K562 (cell line): ENCODE measurements around the gene EVI5. TPM values are rescaled to one million over a fixed set of nuclear protein-coding genes. Genes with fewer than 3 reads are reported as not detected.

ENCODE experiments used
- ATF4 ChIP-seq: fragments of 450-650 bp; formaldehyde crosslinking; IDR thresholded peaks from 2 replicates; pipeline ENCODE4 v1.4.0; 2022; ENCODE audit warnings: mild to moderate bottlenecking, moderate library complexity
- BRF1 ChIP-seq: IDR thresholded peaks from 3 replicates; pipeline ENCODE4 v1.6.1; 2011; ENCODE audit warnings: borderline replicate concordance, mild to moderate bottlenecking; ENCODE audit not compliant: insufficient read length; ENCODE audit errors: extremely low read depth
- E2F1 ChIP-seq: sonication (generic); formaldehyde crosslinking; IDR thresholded peaks from 2 replicates; pipeline ENCODE4 v1.8.1; 2023; ENCODE audit warnings: mild to moderate bottlenecking, missing genetic modification reagents, moderate library complexity
- E2F3 ChIP-seq: fragments of 250-450 bp; sonication (Bioruptor Pico); IDR thresholded peaks from 2 replicates; pipeline ENCODE4 v1.4.0; 2020; ENCODE audit warnings: mild to moderate bottlenecking
- GATAD2B ChIP-seq: fragments of 450-650 bp; IDR thresholded peaks from 2 replicates; pipeline ENCODE4 v1.6.1; 2017; ENCODE audit warnings: mild to moderate bottlenecking, borderline replicate concordance
- HMG20A ChIP-seq: fragments of 450-650 bp; formaldehyde crosslinking; conservative IDR thresholded peaks from 2 replicates; pipeline ENCODE4 v1.4.0; 2020; ENCODE audit warnings: mild to moderate bottlenecking, mixed read lengths
- MTA3 ChIP-seq: fragments of 450-650 bp; formaldehyde crosslinking; IDR thresholded peaks from 2 replicates; pipeline ENCODE4 v1.6.1; 2017; ENCODE audit warnings: mild to moderate bottlenecking, borderline replicate concordance
- PBX2 ChIP-seq, 2 experiments: IDR thresholded peaks in 1 of 2; conservative IDR thresholded peaks in 1 of 2; 2 replicates each; pipeline ENCODE4 v1.6.1; 2016; ENCODE audit warnings: low read depth in 2 of 2, mild to moderate bottlenecking in 1 of 2, missing compliant biosample characterization in 1 of 2, missing genetic modification characterization in 1 of 2, moderate library complexity in 1 of 2
- PTRF ChIP-seq: fragments of 450-650 bp; IDR thresholded peaks from 2 replicates; pipeline ENCODE4 v1.6.1; 2016; ENCODE audit warnings: mild to moderate bottlenecking, missing genetic modification characterization, missing compliant biosample characterization
- STAT6 ChIP-seq: sonication (generic); formaldehyde crosslinking; IDR thresholded peaks from 2 replicates; pipeline ENCODE4 v1.8.1; 2023; ENCODE audit warnings: mild to moderate bottlenecking, missing genetic modification reagents
- TFE3 ChIP-seq: fragments of 450-650 bp; formaldehyde crosslinking; IDR thresholded peaks from 2 replicates; pipeline ENCODE4 v1.4.0; 2020; ENCODE audit warnings: mild to moderate bottlenecking, mixed read lengths
- ZBTB1 ChIP-seq: sonication (generic); formaldehyde crosslinking; IDR thresholded peaks from 2 replicates; pipeline ENCODE4 v1.8.1; 2023; ENCODE audit warnings: missing genetic modification reagents, low read depth, mild to moderate bottlenecking, borderline replicate concordance
- ZKSCAN3 ChIP-seq: fragments of 250-450 bp; sonication (Bioruptor Pico); IDR thresholded peaks from 2 replicates; pipeline ENCODE4 v1.4.0; 2020
- ZNF431 ChIP-seq: sonication (generic); formaldehyde crosslinking; IDR thresholded peaks from 2 replicates; pipeline ENCODE4 v1.8.0; 2022; ENCODE audit warnings: mild to moderate bottlenecking, missing genetic modification reagents
- ZNF445 ChIP-seq: fragments of 250-450 bp; sonication (Bioruptor Pico); IDR thresholded peaks from 2 replicates; pipeline ENCODE4 v1.4.0; 2020; ENCODE audit warnings: low read depth, mild to moderate bottlenecking, moderate library complexity
- ZNF57 ChIP-seq: fragments of 450-650 bp; formaldehyde crosslinking; IDR thresholded peaks from 2 replicates; pipeline ENCODE4 v1.4.0; 2020; ENCODE audit warnings: mild to moderate bottlenecking, moderate library complexity
- ZNF76 ChIP-seq: fragments of 250-450 bp; sonication (Bioruptor Pico); IDR thresholded peaks from 2 replicates; pipeline ENCODE4 v1.4.0; 2020; ENCODE audit warnings: mild to moderate bottlenecking, moderate library complexity, borderline replicate concordance
- polyA plus RNA-seq, 8 experiments: library from polyadenylated mRNA; depleted of rRNA in 4 of 8; stranded (reverse) in 5 of 8; unstranded in 3 of 8; fragments of >200 nt; fragmentation: Nextera tagmentation in 2 of 8; fragmentation: Illumina TruSeq in 1 of 8; extraction: Ambion mirVana in 2 of 8; extraction: Trizol in 1 of 8; gene quantifications; 2 replicates each; pipeline versions ENCODE4 v1.2.1 to v1.2.3, GENCODE V29; 2011 to 2014; ENCODE audit warnings: inconsistent platforms in 1 of 8, missing spikeins in 1 of 8
- total RNA-seq, 7 experiments: library from RNA; depleted of rRNA in 6 of 7; stranded (reverse); fragments of >200 nt in 6 of 7; fragmentation: Illumina TruSeq in 2 of 7; extraction: Trizol in 2 of 7; gene quantifications; 2 replicates each; pipeline versions ENCODE4 v1.2.1 to v1.2.3, GENCODE V29; 2011 to 2021; ENCODE audit warnings: low replicate concordance in 1 of 7

EVI5 gene
- total and polyA plus RNA-seq, 9 of the 15 experiments (the other 6 are each of a cell fraction or from before 2014, with no cell fraction given): 1.7 to 50.1 (median 13.7) TPM

GRCh38 chr1:92544756-92545165, 240.1 kb downstream of the EVI5 start (continued):
- no peak for TF ChIP-seq PBX2 (CRISPR knock-in tag; IDR thresholded peaks at IDR 0.05; ENCODE audit: low read depth)
- peak; percentile 96 for TF ChIP-seq PBX2 (tag; conservative IDR thresholded peaks at IDR 0.05; ENCODE audit: low read depth)
- TF ChIP-seq ZNF431 (CRISPR knock-in tag): peak; percentile 69; the same call in 1 of the 2 replicates
- TF ChIP-seq TFE3 (CRISPR knock-in tag): peak; percentile 70
- TF ChIP-seq ZNF445 (CRISPR knock-in tag): no peak
- 0 out of 2 replicates have a peak, but pooled peaks have one; percentile 27 for TF ChIP-seq MTA3
- no peak for TF ChIP-seq E2F3 (CRISPR knock-in tag)
- TF ChIP-seq ATF4: peak; percentile 82
- no peak for TF ChIP-seq ZKSCAN3 (CRISPR knock-in tag)
- peak; percentile 96 for TF ChIP-seq HMG20A (CRISPR knock-in tag)
- no peak for TF ChIP-seq ZBTB1 (CRISPR knock-in tag)
- peak; percentile 75 for TF ChIP-seq GATAD2B
- no peak for TF ChIP-seq PTRF
- TF ChIP-seq ZNF57 (CRISPR knock-in tag): no peak
- no peak for TF ChIP-seq BRF1
- peak; percentile 90; the same call in 1 of the 2 replicates for TF ChIP-seq ZNF76 (CRISPR knock-in tag)
- no peak for TF ChIP-seq E2F1 (CRISPR knock-in tag)
- TF ChIP-seq STAT6 (CRISPR knock-in tag): no peak
